GM18498 (cell line): Measurements from ENCODE around the gene CST8.

ENCODE experiments used
- ATAC-seq: cut with Tn5 transposase; IDR thresholded peaks from one replicate; pipeline ENCODE4 v1.9.1; 2021; ENCODE audit warnings: mild to moderate bottlenecking, moderate library complexity; ENCODE audit not compliant: unreplicated experiment

CST8 gene

GRCh38 chr20:23475395-23475794 is 15.5 kb upstream of the CST8 start:
- no peak for ATAC-seq

GRCh38 chr20:23476015-23476754 is 14.7 kb upstream of the CST8 start:
- ATAC-seq: no peak

GRCh38 chr20:23477223-23477622 is 13.7 kb upstream of the CST8 start:
- ATAC-seq: no peak

GRCh38 chr20:23479043-23479442 is 11.9 kb upstream of the CST8 start:
- no peak for ATAC-seq

GRCh38 chr20:23482138-23482537 is 8.8 kb upstream of the CST8 start:
- no peak for ATAC-seq

- no peak for ATAC-seq
These were observed 6.8 kb upstream of the CST8 start for GRCh38 chr20:23484081-23484480.

- ATAC-seq: no peak
These were observed 2.4 kb upstream of the CST8 start for GRCh38 chr20:23488470-23488869.

- no peak for ATAC-seq
These were observed 1.9 kb upstream of the CST8 start for GRCh38 chr20:23488996-23489395.

- no peak for ATAC-seq
These were observed 1.4 kb downstream of the CST8 start for GRCh38 chr20:23492292-23492691.

GRCh38 chr20:23493172-23493772 is 2.4 kb downstream of the CST8 start:
- ATAC-seq: no peak

GRCh38 chr20:23497536-23497935 is 6.6 kb downstream of the CST8 start:
- no peak for ATAC-seq

- no peak for ATAC-seq
These were observed 11.0 kb downstream of the CST8 start for GRCh38 chr20:23501926-23502325.

GRCh38 chr20:23503649-23504048 is 12.7 kb downstream of the CST8 start:
- no peak for ATAC-seq

GRCh38 chr20:23507346-23507745 is 16.4 kb downstream of the CST8 start:
- no peak for ATAC-seq

GRCh38 chr20:23508449-23509229 is 17.7 kb downstream of the CST8 start:
- no peak for ATAC-seq

GRCh38 chr20:23509247-23509913 is 18.5 kb downstream of the CST8 start:
- no peak for ATAC-seq

- ATAC-seq: no peak
These were observed 19.2 kb downstream of the CST8 start for GRCh38 chr20:23510000-23510590.

GRCh38 chr20:23513164-23513563 is 22.2 kb downstream of the CST8 start:
- ATAC-seq: no peak

- no peak for ATAC-seq
These were observed 23.9 kb downstream of the CST8 start for GRCh38 chr20:23514848-23515247.

- no peak for ATAC-seq
These were observed 24.5 kb downstream of the CST8 start for GRCh38 chr20:23515250-23515939.
